Fibroblast of lung (primary cell): ENCODE measurements around the gene NXPH1.

Experiments
- EZH2 ChIP-seq: IDR thresholded peaks from 2 replicates; pipeline ENCODE4 v1.5.1; 2012; ENCODE audit warnings: low read length, control low read depth, mild to moderate bottlenecking; ENCODE audit errors: missing control alignments
- TF ChIP-seq, protein P1 (sequence below), 2 donors: IDR thresholded peaks in 1 of 2; conservative IDR thresholded peaks in 1 of 2; 1 replicate in 1 of 2; 2 replicates in 1 of 2; pipeline ENCODE4 v1.5.1; 2011 to 2012; ENCODE audit warnings: low read length in 2 of 2, control low read depth in 1 of 2, inconsistent platforms in 1 of 2, low read depth in 1 of 2, mild to moderate bottlenecking in 1 of 2

DNA sequence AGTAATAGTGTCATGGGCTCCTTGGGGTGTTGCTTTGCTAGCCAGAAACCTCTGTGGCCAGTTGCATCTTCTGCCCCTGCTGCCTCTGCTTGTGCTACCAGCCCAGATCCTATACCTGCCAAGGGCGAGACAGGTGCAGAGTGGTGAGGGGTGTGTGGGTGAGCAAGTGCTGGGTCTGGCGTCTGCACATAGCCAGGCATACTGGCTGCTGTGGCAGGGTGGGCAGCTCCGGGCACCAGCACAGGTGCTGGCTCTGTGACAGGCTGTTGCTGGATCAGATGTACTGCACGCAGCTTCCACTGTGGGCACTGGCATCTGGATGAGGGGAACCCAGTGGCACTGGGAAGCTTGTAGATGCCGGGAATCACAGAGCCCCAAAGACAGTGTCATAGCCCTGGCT lies 148.4 kb downstream of the NXPH1 start:
- TF ChIP-seq, protein P1, sequence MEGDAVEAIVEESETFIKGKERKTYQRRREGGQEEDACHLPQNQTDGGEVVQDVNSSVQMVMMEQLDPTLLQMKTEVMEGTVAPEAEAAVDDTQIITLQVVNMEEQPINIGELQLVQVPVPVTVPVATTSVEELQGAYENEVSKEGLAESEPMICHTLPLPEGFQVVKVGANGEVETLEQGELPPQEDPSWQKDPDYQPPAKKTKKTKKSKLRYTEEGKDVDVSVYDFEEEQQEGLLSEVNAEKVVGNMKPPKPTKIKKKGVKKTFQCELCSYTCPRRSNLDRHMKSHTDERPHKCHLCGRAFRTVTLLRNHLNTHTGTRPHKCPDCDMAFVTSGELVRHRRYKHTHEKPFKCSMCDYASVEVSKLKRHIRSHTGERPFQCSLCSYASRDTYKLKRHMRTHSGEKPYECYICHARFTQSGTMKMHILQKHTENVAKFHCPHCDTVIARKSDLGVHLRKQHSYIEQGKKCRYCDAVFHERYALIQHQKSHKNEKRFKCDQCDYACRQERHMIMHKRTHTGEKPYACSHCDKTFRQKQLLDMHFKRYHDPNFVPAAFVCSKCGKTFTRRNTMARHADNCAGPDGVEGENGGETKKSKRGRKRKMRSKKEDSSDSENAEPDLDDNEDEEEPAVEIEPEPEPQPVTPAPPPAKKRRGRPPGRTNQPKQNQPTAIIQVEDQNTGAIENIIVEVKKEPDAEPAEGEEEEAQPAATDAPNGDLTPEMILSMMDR (conservative IDR thresholded peaks at IDR 0.05 in 1 of 2, IDR thresholded peaks at IDR 0.05 in 1 of 2; ENCODE audit: low read depth in 1 of 2, low read length in 2 of 2), result no peak
- no peak for TF ChIP-seq EZH2
